Endothelial cell of umbilical vein (primary cell): Measurements from ENCODE around the gene AUH.

Source experiments
- CTCF ChIP-seq, 2 donors: IDR thresholded peaks; 1 replicate in 1 of 2; 2 replicates in 1 of 2; pipeline ENCODE4 v1.5.1; 2011; ENCODE audit warnings: low read length in 2 of 2, mild to moderate bottlenecking in 2 of 2, moderate library complexity in 2 of 2, control low read depth in 1 of 2, inconsistent platforms in 1 of 2, low read depth in 1 of 2; ENCODE audit not compliant: insufficient read depth in 1 of 2; ENCODE audit errors: extremely low read depth in 1 of 2
- EZH2 ChIP-seq: IDR thresholded peaks from 2 replicates; pipeline ENCODE4 v1.6.1; 2012; ENCODE audit warnings: borderline replicate concordance, low read depth, mild to moderate bottlenecking, moderate library complexity, low read length, inconsistent platforms; ENCODE audit not compliant: severe bottlenecking
- JUN ChIP-seq: IDR thresholded peaks from 2 replicates; pipeline ENCODE4 v1.6.1; 2011; ENCODE audit warnings: borderline replicate concordance, low read depth; ENCODE audit not compliant: insufficient read length, insufficient read depth
- MYC ChIP-seq: IDR thresholded peaks from one replicate; pipeline ENCODE4 v1.6.1; 2011; ENCODE audit warnings: mild to moderate bottlenecking, low read depth, low read length

GRCh38 chr9:91211919-91212318, 149.8 kb downstream of the AUH start:
- TF ChIP-seq CTCF (IDR thresholded peaks at IDR 0.05; ENCODE audit: extremely low read depth in 1 of 2, insufficient read depth in 1 of 2, low read depth in 1 of 2, low read length in 2 of 2) = no peak
- no peak for TF ChIP-seq JUN
- no peak for TF ChIP-seq EZH2
- TF ChIP-seq MYC = no peak
